Mucosa of rectum (tissue), 2 donors: ENCODE measurements around the gene AFAP1L2.

ENCODE experiments used
- H3K27ac ChIP-seq, 2 donors: one replicate each; pipeline ENCODE4 v1.7.0; 2013; ENCODE audit warnings: inconsistent platforms in 2 of 2, low read depth in 2 of 2, low read length in 2 of 2
- H3K27me3 ChIP-seq, 2 donors: one replicate each; pipeline ENCODE4 v1.7.0; 2013; ENCODE audit warnings: low read length in 2 of 2; ENCODE audit not compliant: control insufficient read depth in 2 of 2, insufficient read depth in 2 of 2
- H3K36me3 ChIP-seq, 2 donors: one replicate each; pipeline ENCODE4 v1.7.0; 2013; ENCODE audit warnings: low read length in 2 of 2; ENCODE audit not compliant: control insufficient read depth in 2 of 2, insufficient read depth in 2 of 2
- H3K4me1 ChIP-seq, 2 donors: one replicate each; pipeline ENCODE4 v1.7.0; 2013; ENCODE audit warnings: low read length in 2 of 2, mild to moderate bottlenecking in 1 of 2; ENCODE audit not compliant: control insufficient read depth in 2 of 2, insufficient read depth in 2 of 2
- H3K4me3 ChIP-seq, 2 donors: one replicate each; pipeline ENCODE4 v1.7.0; 2013; ENCODE audit warnings: low read length in 2 of 2
- H3K9ac ChIP-seq, 2 donors: one replicate each; pipeline ENCODE4 v1.7.0; 2013; ENCODE audit warnings: low read length in 2 of 2, low read depth in 1 of 2, mild to moderate bottlenecking in 1 of 2
- H3K9me3 ChIP-seq, 2 donors: one replicate each; pipeline ENCODE4 v1.7.0; 2013; ENCODE audit warnings: low read length in 2 of 2; ENCODE audit not compliant: control insufficient read depth in 2 of 2
- donor health status: healthy.
- donor health status: Normal muscosa, but diverticular disease.

AFAP1L2 gene

DNA sequence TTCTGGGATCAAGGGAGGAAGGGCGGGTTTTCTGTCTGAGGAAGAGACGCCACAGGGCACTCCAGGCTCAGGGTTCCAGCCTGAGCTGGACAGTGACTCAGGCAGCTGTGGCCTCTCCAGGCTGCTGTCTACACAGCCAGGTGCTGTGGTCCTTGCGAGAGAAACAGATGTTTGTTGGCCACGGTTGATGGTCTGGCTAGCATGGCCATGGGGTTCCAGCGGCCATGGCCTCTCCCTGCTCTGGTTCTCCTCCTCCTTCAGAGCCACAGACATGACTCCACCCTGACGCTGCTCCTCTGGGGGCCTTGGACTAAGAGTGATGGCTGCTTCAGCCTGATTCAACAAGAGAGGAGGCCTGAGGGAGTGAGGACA is 75.9 kb downstream of the AFAP1L2 start:
- Histone ChIP-seq H3K9me3 (no peaks in the 10 kb centered on the region), H3K36me3 (no peaks in the 10 kb centered on the region), H3K4me1 (no peaks in the 10 kb centered on the region), H3K27ac (no peak overlapping the region), H3K4me3 (no peak overlapping the region), H3K9ac (no peak overlapping the region), H3K27me3 (no peaks in the 10 kb centered on the region)

DNA sequence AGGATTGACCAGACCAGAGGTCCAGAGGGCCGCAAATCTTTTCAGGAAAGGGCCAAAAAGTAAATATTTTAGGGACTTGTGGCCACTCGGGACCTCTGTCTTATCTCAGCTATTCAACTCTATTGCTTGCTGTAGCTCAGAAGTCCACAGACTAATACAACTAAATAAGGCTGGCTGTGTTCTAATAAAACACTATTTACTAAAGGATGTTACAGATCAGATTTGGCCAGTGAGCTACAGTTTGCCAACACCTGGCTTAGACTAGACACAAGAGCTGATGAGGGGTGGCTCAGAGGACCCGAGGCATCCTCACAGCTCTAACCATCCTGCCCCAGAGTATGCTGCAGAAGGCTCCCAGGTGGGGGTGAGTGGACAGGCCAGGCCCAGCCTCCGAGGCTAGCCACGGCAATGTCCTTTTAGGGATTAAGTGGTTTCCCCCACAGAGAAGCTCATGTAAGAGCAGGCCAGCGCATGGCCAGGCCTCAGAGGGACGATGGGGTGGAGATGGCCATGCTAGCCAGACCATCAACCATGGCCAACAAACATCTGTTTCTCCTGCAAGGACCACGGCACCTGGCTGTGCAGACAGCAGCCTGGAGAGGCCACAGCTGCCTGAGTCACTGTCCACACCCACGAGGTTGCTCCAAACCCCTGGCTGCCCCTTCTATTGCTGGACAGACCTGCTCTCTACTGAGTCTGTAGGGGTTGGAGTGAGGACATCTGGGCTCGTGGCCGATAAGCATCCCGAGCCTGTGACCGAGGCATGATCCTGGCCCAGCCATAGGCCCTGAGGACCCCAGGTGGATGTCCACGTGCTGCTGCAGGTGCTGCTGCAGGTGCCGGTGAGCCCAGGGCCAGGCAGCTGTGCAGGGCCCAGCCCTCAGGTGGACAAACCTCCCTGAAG is 76.5 kb downstream of the AFAP1L2 start:
- no peak overlapping the region for H3K4me3 ChIP-seq
- no peaks in the 10 kb centered on the region for H3K36me3 ChIP-seq
- H3K27ac ChIP-seq = no peak overlapping the region
- H3K4me1 ChIP-seq = no peaks in the 10 kb centered on the region
- no peaks in the 10 kb centered on the region for H3K27me3 ChIP-seq
- H3K9me3 ChIP-seq = no peaks in the 10 kb centered on the region
- H3K9ac ChIP-seq = no peak overlapping the region

DNA sequence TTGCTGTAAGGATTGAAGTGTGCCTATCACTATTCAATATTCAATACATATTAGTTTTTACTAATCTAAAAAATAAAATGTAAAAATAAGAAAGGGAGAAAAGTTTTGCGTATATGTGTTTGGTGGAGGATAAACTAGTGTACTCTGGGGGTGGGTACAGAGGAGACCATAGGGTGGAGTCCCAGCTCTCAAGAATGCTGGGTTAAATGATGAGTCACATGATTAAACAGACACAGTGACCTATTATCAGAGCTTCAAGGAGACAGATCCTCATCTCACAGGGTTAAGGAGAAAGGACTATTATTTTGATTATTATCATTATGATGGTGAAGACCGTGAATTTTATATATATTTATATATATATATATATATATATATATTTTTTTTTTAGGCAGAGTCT is 77.5 kb downstream of the AFAP1L2 start:
- H3K27ac ChIP-seq = no peak overlapping the region
- H3K9me3 ChIP-seq = no peaks in the 10 kb centered on the region
- H3K4me1 ChIP-seq = no peaks in the 10 kb centered on the region
- no peaks in the 10 kb centered on the region for H3K27me3 ChIP-seq
- H3K36me3 ChIP-seq = peaks cover 0 to 6% of the 10 kb centered on the region in 2 donors
- no peak overlapping the region for H3K4me3 ChIP-seq
- no peak overlapping the region for H3K9ac ChIP-seq

DNA sequence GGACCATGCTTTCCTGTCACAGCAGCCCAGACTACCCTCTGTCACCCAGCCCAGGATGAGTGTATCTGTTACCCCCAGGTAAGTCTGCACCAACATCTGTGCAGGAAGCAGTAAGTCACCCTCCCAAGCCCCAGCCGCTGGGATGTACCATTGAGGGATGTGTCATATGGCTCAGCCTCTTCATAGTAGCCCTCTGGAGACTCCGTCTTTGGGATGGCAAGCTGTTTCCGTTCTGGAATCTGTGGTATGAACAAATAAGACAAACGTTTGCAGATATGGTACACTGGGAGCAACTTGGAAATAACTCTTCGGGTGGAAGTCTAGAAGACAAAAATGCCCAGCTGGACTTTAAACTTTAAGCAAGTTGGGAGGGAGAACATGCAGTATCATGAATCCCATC is 81.3 kb downstream of the AFAP1L2 start:
- H3K4me3 ChIP-seq = no peak overlapping the region
- no peaks in the 10 kb centered on the region for H3K27me3 ChIP-seq
- H3K9me3 ChIP-seq = no peaks in the 10 kb centered on the region
- H3K36me3 ChIP-seq = peaks cover 0 to 6% of the 10 kb centered on the region in 2 donors
- H3K27ac ChIP-seq = no peak overlapping the region
- no peak overlapping the region for H3K9ac ChIP-seq
- H3K4me1 ChIP-seq = no peaks in the 10 kb centered on the region

DNA sequence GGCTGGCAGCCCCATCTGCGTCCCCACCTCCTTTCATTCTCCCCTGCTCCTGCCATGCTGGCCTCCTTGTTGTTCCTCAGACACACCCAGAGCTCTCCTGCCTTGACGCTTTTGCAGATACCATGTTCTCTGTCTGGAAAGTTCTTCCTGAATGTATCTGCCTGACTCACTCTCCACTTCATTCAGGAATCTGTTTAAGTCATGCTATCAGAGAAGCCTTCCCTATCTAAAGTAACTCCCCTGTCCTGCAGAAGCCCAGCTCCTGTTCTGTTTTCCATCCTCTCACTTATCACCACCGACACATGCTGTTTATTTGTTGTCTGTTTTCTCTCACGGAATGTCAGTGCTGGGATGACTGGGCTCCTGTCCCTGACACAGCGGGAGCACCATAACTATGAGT is 82.0 kb downstream of the AFAP1L2 start:
- Histone ChIP-seq H3K4me3 (no peak overlapping the region), H3K27ac (no peak overlapping the region), H3K9ac (no peak overlapping the region), H3K9me3 (no peaks in the 10 kb centered on the region), H3K4me1 (no peaks in the 10 kb centered on the region), H3K36me3 (peaks cover 0 to 6% of the 10 kb centered on the region in 2 donors), H3K27me3 (no peaks in the 10 kb centered on the region)

DNA sequence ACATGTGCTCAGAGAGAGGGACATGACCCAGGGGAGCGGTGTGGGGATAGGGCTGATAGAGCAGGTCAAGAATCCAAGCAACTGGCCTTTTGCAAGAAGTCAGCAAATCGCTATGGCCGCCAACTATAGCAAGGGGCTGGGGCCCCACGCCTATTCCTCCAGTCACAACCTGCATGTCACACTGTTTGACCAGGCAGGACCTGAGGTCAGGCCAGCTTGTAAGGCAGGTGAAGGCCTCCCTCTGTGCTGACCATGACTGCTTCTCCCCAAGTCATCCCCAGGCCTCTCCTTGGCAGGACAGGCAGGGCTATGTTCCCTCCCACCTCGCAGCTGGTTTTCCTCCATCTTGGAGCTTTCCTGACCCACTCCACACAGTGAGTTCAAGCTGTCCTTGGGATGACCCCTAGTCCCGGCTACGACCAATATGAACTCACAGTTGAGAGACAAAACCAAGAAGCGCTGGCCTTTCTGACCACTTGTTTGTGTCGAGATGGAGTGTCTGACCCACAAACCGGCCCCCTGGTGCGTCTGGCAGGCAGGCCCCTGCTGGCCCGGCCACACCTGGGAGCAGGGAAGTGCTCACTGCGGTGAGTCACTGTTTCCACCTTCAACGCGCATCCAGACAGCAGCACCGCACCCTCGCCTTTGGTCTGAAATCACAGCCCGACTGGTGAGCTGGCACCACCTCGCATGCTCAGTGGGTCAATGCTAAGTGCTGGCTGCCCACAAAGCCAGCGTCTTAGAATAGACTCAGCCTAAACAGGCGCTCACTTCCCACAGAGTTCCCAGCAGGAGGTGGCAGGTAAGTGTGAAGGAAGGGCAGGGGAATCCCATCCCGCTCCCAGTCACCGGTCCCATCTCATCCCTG is 83.8 kb downstream of the AFAP1L2 start:
- Histone ChIP-seq H3K4me1 (no peaks in the 10 kb centered on the region), H3K27me3 (no peaks in the 10 kb centered on the region), H3K4me3 (no peak overlapping the region), H3K27ac (no peak overlapping the region), H3K36me3 (peaks cover 0 to 6% of the 10 kb centered on the region in 2 donors), H3K9me3 (no peaks in the 10 kb centered on the region), H3K9ac (no peak overlapping the region)

DNA sequence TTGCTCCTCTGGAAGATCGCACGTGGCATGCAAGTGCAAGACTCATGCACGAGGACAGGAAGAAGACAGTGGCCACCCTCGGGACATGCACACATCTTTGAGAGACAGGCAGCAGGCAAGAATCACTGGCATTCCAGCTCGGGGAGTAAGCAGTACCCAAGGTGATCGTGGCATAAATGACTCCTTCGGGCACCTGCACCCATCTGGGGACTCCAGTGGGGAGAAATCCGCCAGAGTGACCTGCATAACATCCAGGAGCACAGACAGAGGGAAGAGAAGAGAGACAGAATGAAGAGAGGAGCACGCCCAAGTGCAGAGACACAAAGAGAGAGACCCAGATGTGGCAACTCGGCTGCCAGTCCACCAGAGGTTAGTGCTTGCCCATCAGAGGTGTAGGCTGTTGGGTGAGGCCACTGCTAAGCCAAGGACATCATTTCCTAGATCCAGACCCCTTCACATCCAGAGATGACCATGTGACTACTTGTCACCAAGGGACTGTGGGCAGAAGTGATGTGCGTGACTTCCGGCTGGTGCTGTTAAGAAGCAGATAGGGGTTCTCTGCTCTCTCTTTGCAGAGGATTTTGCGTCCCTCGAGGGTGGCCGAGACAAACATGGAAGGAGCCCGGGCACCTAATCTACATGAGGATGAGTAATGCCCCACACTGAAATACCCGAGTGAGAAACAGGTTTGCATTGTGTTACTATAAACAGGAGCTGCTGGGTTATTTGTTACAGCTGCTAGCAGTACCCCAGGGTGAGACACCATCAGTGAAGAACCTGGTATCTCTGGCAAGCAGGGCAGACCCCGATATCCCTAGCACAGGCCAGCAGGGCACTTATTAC is 84.7 kb downstream of the AFAP1L2 start:
- H3K27me3 ChIP-seq = no peaks in the 10 kb centered on the region
- no peaks in the 10 kb centered on the region for H3K4me1 ChIP-seq
- no peak overlapping the region for H3K9ac ChIP-seq
- no peaks in the 10 kb centered on the region for H3K9me3 ChIP-seq
- peaks cover 0 to 8% of the 10 kb centered on the region in 2 donors for H3K36me3 ChIP-seq
- no peak overlapping the region for H3K27ac ChIP-seq
- no peak overlapping the region for H3K4me3 ChIP-seq

DNA sequence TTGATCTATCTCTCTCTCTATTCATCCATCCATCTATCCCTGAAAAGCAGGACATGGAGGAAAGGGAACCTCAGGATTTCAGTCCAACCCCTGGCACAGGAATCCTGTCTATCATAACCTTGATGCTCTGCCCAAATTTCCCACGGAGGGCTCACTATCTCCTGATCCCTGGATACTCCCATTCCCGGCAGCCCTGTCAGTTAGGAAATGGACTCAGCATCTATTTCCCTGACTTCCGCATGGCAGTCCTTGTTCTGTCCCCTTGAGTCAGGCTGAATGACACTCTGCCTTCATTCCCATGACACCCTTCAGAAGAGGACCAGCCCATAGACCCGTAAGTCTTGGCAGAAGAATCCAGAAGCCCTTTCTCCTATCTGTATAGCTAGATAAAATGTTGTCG is 87.6 kb downstream of the AFAP1L2 start:
- H3K9ac ChIP-seq = no peak overlapping the region
- H3K27me3 ChIP-seq = no peaks in the 10 kb centered on the region
- H3K9me3 ChIP-seq = no peaks in the 10 kb centered on the region
- H3K36me3 ChIP-seq = peaks cover 7% of the 10 kb centered on the region in 2 donors
- H3K27ac ChIP-seq = no peak overlapping the region
- H3K4me3 ChIP-seq = no peak overlapping the region
- H3K4me1 ChIP-seq = no peaks in the 10 kb centered on the region

DNA sequence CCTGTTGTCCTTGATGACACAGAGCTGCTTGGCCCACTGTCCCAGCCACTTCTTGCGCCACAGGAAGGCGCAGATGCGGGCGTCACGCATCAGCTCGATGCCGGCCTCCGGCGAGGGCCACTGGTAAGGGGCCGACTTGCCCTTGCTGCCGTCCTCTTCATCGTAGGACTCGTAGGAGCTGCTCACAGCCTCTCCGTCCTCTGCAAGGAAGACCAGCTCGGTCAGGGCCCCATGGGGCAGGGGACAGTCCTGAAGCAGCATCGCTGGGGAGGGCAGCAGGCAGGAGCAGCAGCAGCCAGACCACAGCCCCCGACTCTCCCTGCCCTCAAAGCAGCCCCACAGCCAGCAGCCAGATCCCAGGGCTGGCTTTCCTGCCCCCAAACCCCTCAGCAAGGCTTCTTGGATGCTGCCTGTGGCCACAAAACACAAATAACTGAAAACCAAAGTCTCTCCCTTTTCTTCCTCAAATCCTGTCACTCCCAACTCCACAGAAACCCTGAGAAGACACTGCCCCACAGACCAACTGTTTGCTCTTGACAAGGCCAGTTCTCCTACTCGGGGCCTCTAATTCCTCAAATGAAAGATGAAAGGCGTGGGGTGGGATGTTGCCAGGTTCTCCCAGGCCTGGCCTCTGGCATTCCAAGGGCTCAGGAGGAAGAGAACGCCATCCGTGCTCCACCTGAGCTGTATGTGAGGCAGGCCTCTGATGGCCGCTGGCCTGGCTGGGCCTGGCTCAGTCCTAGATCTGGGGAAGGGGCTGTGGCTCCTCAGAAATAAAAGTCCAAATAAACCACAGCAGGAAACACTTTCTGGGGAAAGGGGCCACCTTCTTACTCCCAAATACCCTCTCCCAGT is 88.5 kb downstream of the AFAP1L2 start:
- no peaks in the 10 kb centered on the region for H3K27me3 ChIP-seq
- peaks cover 7 to 9% of the 10 kb centered on the region in 2 donors for H3K36me3 ChIP-seq
- no peak overlapping the region for H3K9ac ChIP-seq
- no peaks in the 10 kb centered on the region for H3K9me3 ChIP-seq
- no peak overlapping the region for H3K4me3 ChIP-seq
- H3K4me1 ChIP-seq = no peaks in the 10 kb centered on the region
- no peak overlapping the region for H3K27ac ChIP-seq
